Measurements from ENCODE around the gene HERPUD1. TPM values are rescaled to one million over a fixed set of nuclear protein-coding genes. Genes with fewer than 3 reads are reported as not detected.
A peak's percentile ranks its signal among the peaks of the same experiment; 100 is the strongest.

Gene HERPUD1
- total and polyA plus RNA-seq, 2 of the 13 experiments (the other 11 are each of a cell fraction or from before 2014, with no cell fraction given): 96.2 to 323 TPM

GRCh38 chr16:56988948-56989945, 57.3 kb downstream of the HERPUD1 start, which contains the start of gene NLRC5 (continued):
- TF ChIP-seq MNT (IDR thresholded peaks at IDR 0.05): 0 out of 2 replicates have a peak, but pooled peaks have one; percentile 8
- TF ChIP-seq STAT6 (CRISPR knock-in tag; IDR thresholded peaks at IDR 0.05; ENCODE audit: borderline replicate concordance): no peak
- no peak; the same call in 1 of the 2 replicates for TF ChIP-seq SMC3 (IDR thresholded peaks at IDR 0.05; ENCODE audit: low read length)
- TF ChIP-seq RBM22 (optimal IDR thresholded peaks at IDR 0.05; ENCODE audit: low read length): no peak
- peak; percentile 81 for TF ChIP-seq NFKB2 (CRISPR knock-in tag; IDR thresholded peaks at IDR 0.05; ENCODE audit: borderline replicate concordance)
- 0 out of 2 replicates have a peak, but pooled peaks have one; percentile 77 for TF ChIP-seq ZNF850 (CRISPR knock-in tag; conservative IDR thresholded peaks at IDR 0.05)
- TF ChIP-seq ZMYM2 (CRISPR knock-in tag; IDR thresholded peaks at IDR 0.05): no peak
- TF ChIP-seq HOXA5 (CRISPR knock-in tag; IDR thresholded peaks at IDR 0.05): peak; percentile 44; the same call in 1 of the 2 replicates
- no peak for TF ChIP-seq ZNF704 (CRISPR knock-in tag; IDR thresholded peaks at IDR 0.05; ENCODE audit: borderline replicate concordance)
- no peak for TF ChIP-seq XBP1 (CRISPR knock-in tag; IDR thresholded peaks at IDR 0.05)
- TF ChIP-seq PAX8 (CRISPR knock-in tag; IDR thresholded peaks at IDR 0.05; ENCODE audit: borderline replicate concordance): no peak
- no peak for TF ChIP-seq MZF1 (CRISPR knock-in tag; IDR thresholded peaks at IDR 0.05; ENCODE audit: borderline replicate concordance)
- TF ChIP-seq ZBTB42 (CRISPR knock-in tag; IDR thresholded peaks at IDR 0.05): no peak
- TF ChIP-seq CCAR2 (optimal IDR thresholded peaks at IDR 0.05; ENCODE audit: low read depth, low read length): no peak
- TF ChIP-seq ZNF557 (CRISPR knock-in tag; IDR thresholded peaks at IDR 0.05): no peak
- TF ChIP-seq CHD4 (IDR thresholded peaks at IDR 0.05; ENCODE audit: borderline replicate concordance, low read length): no peak
- peak; percentile 43; the same call in 1 of the 2 replicates for TF ChIP-seq FOXP4 (CRISPR knock-in tag; IDR thresholded peaks at IDR 0.05)
